ENCODE results near the gene GALNT14.
A peak's percentile ranks its signal among the peaks of the same experiment; 100 is the strongest.

The GALNT14 gene

GRCh38 chr2:31089645-31090044 is 48.6 kb downstream of the GALNT14 start:
- no peak overlapping the region for H3K4me3 ChIP-seq
- in situ Hi-C loops (cut with MboI; ENCODE audit: low sequenced_read_pairs) = no loop called here
- H3K9me3 ChIP-seq = no peaks in the 10 kb centered on the region
- H3K4me1 ChIP-seq = no peaks in the 10 kb centered on the region
- no peak for DNase-seq (ENCODE audit: low spot score in 2 of 2)
- no peaks in the 10 kb centered on the region for H3K36me3 ChIP-seq (replicated peaks)
- no peaks in the 10 kb centered on the region for H3K27me3 ChIP-seq (ENCODE audit: low read depth)

GRCh38 chr2:31088504-31089195 is 49.6 kb downstream of the GALNT14 start:
- Histone ChIP-seq H3K4me3 (no peak overlapping the region), H3K9me3 (no peaks in the 10 kb centered on the region), H3K4me1 (no peaks in the 10 kb centered on the region), H3K36me3 (replicated peaks) (no peaks in the 10 kb centered on the region), H3K27me3 (ENCODE audit: low read depth) (no peaks in the 10 kb centered on the region)
- in situ Hi-C loops (cut with MboI; ENCODE audit: low sequenced_read_pairs) = no loop called here
- DNase-seq (ENCODE audit: low spot score in 2 of 2) = no peak

DNA sequence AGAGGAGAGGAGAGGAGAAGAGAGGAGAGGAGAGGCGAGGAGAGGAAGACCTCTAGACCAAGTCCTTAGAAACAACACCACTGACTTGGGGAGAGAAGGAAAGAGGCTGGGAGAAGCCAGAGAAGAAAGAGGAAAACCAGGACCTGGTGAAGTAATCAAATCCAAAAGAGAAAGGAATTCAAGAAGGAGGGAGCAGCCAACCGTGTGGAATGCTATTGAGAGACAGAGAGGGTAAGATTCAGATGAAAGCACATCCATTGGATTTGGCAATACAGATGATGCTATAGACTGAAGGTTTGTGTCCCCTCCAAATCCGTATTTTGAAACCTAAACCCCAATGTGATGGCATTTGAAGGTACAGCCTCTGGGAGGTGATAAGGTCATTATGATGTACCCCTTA is 50.7 kb downstream of the GALNT14 start:
- Histone ChIP-seq H3K4me1 (no peaks in the 10 kb centered on the region), H3K27me3 (ENCODE audit: low read depth) (no peaks in the 10 kb centered on the region), H3K9me3 (no peaks in the 10 kb centered on the region), H3K36me3 (replicated peaks) (no peaks in the 10 kb centered on the region), H3K4me3 (no peak overlapping the region)
- no peak for DNase-seq (ENCODE audit: low spot score in 2 of 2)
- in situ Hi-C loops (cut with MboI; ENCODE audit: low sequenced_read_pairs) = no loop called here

DNA sequence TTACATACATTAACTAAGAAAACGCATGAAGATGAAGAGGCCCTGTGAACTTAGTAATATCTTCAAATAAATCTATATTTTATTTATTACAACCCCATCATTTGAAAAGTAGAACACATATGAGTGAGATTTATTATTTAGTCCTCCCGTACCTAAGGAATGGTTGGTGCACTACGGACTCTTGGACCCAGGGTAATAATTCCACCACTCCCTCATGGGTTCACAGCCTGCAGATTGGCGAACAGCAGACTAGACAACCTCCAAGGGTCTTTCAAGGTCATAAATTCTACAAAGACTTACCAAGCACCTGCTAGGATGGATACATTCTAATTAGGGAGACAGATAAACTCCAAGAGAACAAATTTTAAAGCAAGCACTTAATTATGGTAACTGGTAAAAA is 51.6 kb downstream of the GALNT14 start:
- Histone ChIP-seq H3K4me3 (no peak overlapping the region), H3K36me3 (replicated peaks) (no peaks in the 10 kb centered on the region), H3K9me3 (no peaks in the 10 kb centered on the region), H3K27me3 (ENCODE audit: low read depth) (no peaks in the 10 kb centered on the region), H3K4me1 (no peaks in the 10 kb centered on the region)
- in situ Hi-C loops (cut with MboI; ENCODE audit: low sequenced_read_pairs) = no loop called here
- no peak for DNase-seq (ENCODE audit: low spot score in 2 of 2)

- no peaks in the 10 kb centered on the region for H3K9me3 ChIP-seq
- H3K36me3 ChIP-seq (replicated peaks) = no peaks in the 10 kb centered on the region
- no peaks in the 10 kb centered on the region for H3K27me3 ChIP-seq (ENCODE audit: low read depth)
- no peak for DNase-seq (ENCODE audit: low spot score in 2 of 2)
- no peak overlapping the region for H3K4me3 ChIP-seq
- H3K4me1 ChIP-seq = no peaks in the 10 kb centered on the region
- in situ Hi-C loops (cut with MboI; ENCODE audit: low sequenced_read_pairs) = no loop called here
These were observed 54.8 kb downstream of the GALNT14 start for GRCh38 chr2:31083234-31083993.

GRCh38 chr2:31082002-31082401 is 56.2 kb downstream of the GALNT14 start:
- in situ Hi-C loops (cut with MboI; ENCODE audit: low sequenced_read_pairs) = no loop called here
- no peaks in the 10 kb centered on the region for H3K9me3 ChIP-seq
- no peak for DNase-seq (ENCODE audit: low spot score in 2 of 2)
- H3K36me3 ChIP-seq (replicated peaks) = no peaks in the 10 kb centered on the region
- H3K27me3 ChIP-seq (ENCODE audit: low read depth) = no peaks in the 10 kb centered on the region
- no peaks in the 10 kb centered on the region for H3K4me1 ChIP-seq
- H3K4me3 ChIP-seq = no peak overlapping the region

DNA sequence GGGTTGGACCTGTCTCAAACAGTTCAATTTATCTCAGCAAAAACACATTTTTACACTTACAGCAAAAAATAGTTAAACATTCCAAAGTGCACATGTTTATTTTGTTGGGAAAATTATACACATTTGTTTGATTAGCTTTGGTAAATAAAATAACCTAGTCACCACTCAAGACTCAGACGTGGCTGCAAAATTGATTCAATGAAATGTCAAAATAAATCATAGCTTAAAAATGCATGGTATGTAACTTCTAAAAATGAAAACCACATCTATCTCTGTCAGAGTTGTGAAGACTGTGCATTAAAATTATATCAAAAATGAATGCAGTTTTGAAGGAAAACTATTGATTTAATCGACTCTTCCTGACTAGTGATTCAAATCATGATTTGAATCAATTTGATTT is 56.7 kb downstream of the GALNT14 start:
- no peak overlapping the region for H3K4me3 ChIP-seq
- no peaks in the 10 kb centered on the region for H3K9me3 ChIP-seq
- no peaks in the 10 kb centered on the region for H3K4me1 ChIP-seq
- no peaks in the 10 kb centered on the region for H3K36me3 ChIP-seq (replicated peaks)
- in situ Hi-C loops (cut with MboI; ENCODE audit: low sequenced_read_pairs) = no loop called here
- no peak for DNase-seq (ENCODE audit: low spot score in 2 of 2)
- no peaks in the 10 kb centered on the region for H3K27me3 ChIP-seq (ENCODE audit: low read depth)

GRCh38 chr2:31080361-31080760 is 57.9 kb downstream of the GALNT14 start:
- no peaks in the 10 kb centered on the region for H3K4me1 ChIP-seq
- in situ Hi-C loops (cut with MboI; ENCODE audit: low sequenced_read_pairs) = no loop called here
- H3K9me3 ChIP-seq = no peaks in the 10 kb centered on the region
- H3K4me3 ChIP-seq = no peak overlapping the region
- H3K27me3 ChIP-seq (ENCODE audit: low read depth) = no peaks in the 10 kb centered on the region
- H3K36me3 ChIP-seq (replicated peaks) = no peaks in the 10 kb centered on the region
- no peak for DNase-seq (ENCODE audit: low spot score in 2 of 2)

GRCh38 chr2:31079665-31080064 is 58.6 kb downstream of the GALNT14 start:
- no peaks in the 10 kb centered on the region for H3K27me3 ChIP-seq (ENCODE audit: low read depth)
- no peaks in the 10 kb centered on the region for H3K36me3 ChIP-seq (replicated peaks)
- H3K9me3 ChIP-seq = no peaks in the 10 kb centered on the region
- peak in 1 of 2 experiments; percentile 24 for DNase-seq (ENCODE audit: low spot score in 2 of 2)
- no peak overlapping the region for H3K4me3 ChIP-seq
- H3K4me1 ChIP-seq = no peaks in the 10 kb centered on the region
- in situ Hi-C loops (cut with MboI; ENCODE audit: low sequenced_read_pairs) = no loop called here

DNA sequence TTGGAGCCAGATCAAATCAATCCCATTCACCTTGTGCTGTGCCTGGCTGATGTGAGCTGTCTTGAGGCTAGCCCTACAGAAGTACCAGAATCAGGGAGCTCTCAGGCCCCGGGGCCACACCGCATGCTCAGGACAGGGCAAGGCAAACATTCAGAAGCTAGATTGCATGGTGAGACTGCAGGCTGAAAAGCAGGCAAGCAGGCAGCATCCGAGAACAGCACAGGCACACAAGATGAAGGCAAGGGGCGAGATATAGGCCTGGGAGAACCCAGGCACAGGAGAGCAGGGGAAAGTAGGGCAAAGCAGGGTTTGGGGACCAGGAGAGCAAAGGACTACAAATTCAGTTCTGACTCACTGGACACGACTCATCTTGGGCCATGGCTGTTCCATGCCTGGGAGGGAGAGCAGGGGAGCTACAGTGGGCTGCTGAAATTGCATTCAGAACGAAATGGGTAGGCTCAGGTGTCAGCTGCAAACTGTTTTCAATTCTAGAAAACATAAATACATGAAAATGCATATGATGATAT is 59.6 kb downstream of the GALNT14 start:
- Histone ChIP-seq H3K9me3 (no peaks in the 10 kb centered on the region), H3K36me3 (replicated peaks) (no peaks in the 10 kb centered on the region), H3K4me1 (no peaks in the 10 kb centered on the region), H3K4me3 (no peak overlapping the region), H3K27me3 (ENCODE audit: low read depth) (no peaks in the 10 kb centered on the region)
- DNase-seq (ENCODE audit: low spot score in 2 of 2) = no peak
- in situ Hi-C loops (cut with MboI; ENCODE audit: low sequenced_read_pairs) = no loop called here

DNA sequence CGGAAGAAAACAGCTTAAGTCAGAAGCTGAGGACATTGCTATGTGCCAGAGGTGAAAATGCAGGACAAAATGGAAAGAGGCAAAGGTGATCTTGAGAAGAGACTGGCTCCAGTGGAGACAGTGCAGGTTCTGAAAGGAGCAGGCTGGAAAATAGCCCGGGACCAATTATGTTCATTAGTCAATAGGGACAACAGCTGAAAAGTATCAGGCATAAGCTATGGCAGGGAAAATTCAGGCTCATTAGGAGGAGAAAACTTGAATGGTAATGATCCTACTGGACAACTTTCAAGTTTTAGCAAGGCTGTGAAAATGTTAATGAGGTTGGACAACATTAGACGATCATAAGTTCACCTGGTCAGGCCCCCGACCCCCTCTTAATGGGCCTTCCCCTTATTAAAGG is 60.2 kb downstream of the GALNT14 start:
- no peaks in the 10 kb centered on the region for H3K36me3 ChIP-seq (replicated peaks)
- H3K4me1 ChIP-seq = no peaks in the 10 kb centered on the region
- no peak for DNase-seq (ENCODE audit: low spot score in 2 of 2)
- no peak overlapping the region for H3K4me3 ChIP-seq
- in situ Hi-C loops (cut with MboI; ENCODE audit: low sequenced_read_pairs) = no loop called here
- H3K27me3 ChIP-seq (ENCODE audit: low read depth) = no peaks in the 10 kb centered on the region
- no peaks in the 10 kb centered on the region for H3K9me3 ChIP-seq

- no peak for DNase-seq (ENCODE audit: low spot score in 2 of 2)
- in situ Hi-C loops (cut with MboI; ENCODE audit: low sequenced_read_pairs) = no loop called here
These were observed 62.2 kb downstream of the GALNT14 start for GRCh38 chr2:31075941-31076590.

DNA sequence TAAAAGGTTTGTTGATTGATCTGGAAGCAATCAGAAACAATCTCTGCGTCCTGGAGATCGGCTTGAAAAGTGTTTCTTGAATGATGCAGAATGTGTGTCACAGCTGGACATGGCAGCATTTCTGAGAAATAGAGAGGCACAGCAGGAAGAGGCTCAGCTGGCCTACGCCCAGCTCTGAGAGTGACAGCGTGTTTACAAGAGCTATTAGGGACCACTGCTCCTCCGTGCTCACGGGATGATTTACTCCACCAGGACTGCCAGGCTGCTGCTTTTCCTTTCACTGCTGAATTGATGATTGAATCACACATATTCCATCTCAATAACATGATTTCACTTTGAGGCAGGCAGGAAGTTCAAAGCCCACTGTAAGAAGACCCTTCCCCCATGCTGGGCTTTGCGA is 62.8 kb downstream of the GALNT14 start:
- no peaks in the 10 kb centered on the region for H3K4me1 ChIP-seq
- no peak for DNase-seq (ENCODE audit: low spot score in 2 of 2)
- no peaks in the 10 kb centered on the region for H3K9me3 ChIP-seq
- H3K4me3 ChIP-seq = no peak overlapping the region
- H3K36me3 ChIP-seq (replicated peaks) = no peaks in the 10 kb centered on the region
- in situ Hi-C loops (cut with MboI; ENCODE audit: low sequenced_read_pairs) = no loop called here
- no peaks in the 10 kb centered on the region for H3K27me3 ChIP-seq (ENCODE audit: low read depth)

More at GRCh38 chr2:31075941-31076590, 62.2 kb downstream of the GALNT14 start:
- Histone ChIP-seq H3K9me3 (no peaks in the 10 kb centered on the region), H3K4me3 (no peak overlapping the region), H3K27me3 (ENCODE audit: low read depth) (no peaks in the 10 kb centered on the region), H3K36me3 (replicated peaks) (no peaks in the 10 kb centered on the region), H3K4me1 (no peaks in the 10 kb centered on the region)

DNA sequence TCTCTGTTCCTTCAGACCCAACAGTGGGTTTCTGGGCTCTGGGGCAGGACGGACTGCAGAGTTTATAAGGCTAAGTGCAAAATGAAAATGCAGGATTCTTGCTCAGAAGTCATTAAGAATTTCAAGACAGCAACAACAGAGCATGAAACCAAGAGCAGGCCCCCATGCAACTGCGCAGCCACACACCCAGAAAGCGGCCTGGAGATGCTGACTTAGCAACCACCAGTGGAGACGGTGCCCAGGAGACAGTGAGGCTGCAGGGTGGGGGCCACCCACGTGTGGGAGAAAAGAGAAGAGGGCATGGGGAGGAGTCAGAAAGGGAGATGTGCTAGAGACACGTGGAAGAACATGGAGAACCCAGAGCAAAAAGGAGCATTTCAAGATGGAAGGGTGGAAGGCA is 66.5 kb downstream of the GALNT14 start:
- Histone ChIP-seq H3K27me3 (ENCODE audit: low read depth) (no peaks in the 10 kb centered on the region), H3K4me1 (no peaks in the 10 kb centered on the region), H3K4me3 (no peak overlapping the region), H3K9me3 (no peaks in the 10 kb centered on the region), H3K36me3 (replicated peaks) (no peaks in the 10 kb centered on the region)
- DNase-seq (ENCODE audit: low spot score in 2 of 2) = no peak
- in situ Hi-C loops (cut with MboI; ENCODE audit: low sequenced_read_pairs) = no loop called here

All from HAP-1 (cell line).